Measurements from ENCODE around the gene BRAF.
"Not testable (repeated sequence)": the region's sequence is repeated elsewhere in the genome, so short reads cannot be mapped to it uniquely, and the experiment has no call there.

Gene BRAF

GRCh38 chr7:140924821-140925421, at the start of gene BRAF:
BRAF (minus strand) TSS chr7:140924929; CDS start chr7:140924703, 226 bp downstream.
- DNase-seq (ENCODE audit: low read depth, low spot score), result peak; percentile 93

- no peak for DNase-seq (ENCODE audit: low read depth, low spot score)
These were observed 48.4 kb upstream of the BRAF start for GRCh38 chr7:140972876-140973829.

- no peak for DNase-seq (ENCODE audit: low read depth, low spot score)
These were observed 47.6 kb upstream of the BRAF start for GRCh38 chr7:140972344-140972743.

GRCh38 chr7:140967438-140967837, 42.7 kb upstream of the BRAF start:
- DNase-seq (ENCODE audit: low read depth, low spot score), result no peak

GRCh38 chr7:140966561-140967233, 42.0 kb upstream of the BRAF start:
- no peak for DNase-seq (ENCODE audit: low read depth, low spot score)

- no peak for DNase-seq (ENCODE audit: low read depth, low spot score)
These were observed 36.4 kb upstream of the BRAF start for GRCh38 chr7:140961117-140961516.

GRCh38 chr7:140956997-140957396, 32.3 kb upstream of the BRAF start:
- not testable (repeated sequence) for DNase-seq (ENCODE audit: low read depth, low spot score)

- no peak for DNase-seq (ENCODE audit: low read depth, low spot score)
These were observed 21.2 kb upstream of the BRAF start for GRCh38 chr7:140945940-140946339.

- not testable (repeated sequence) for DNase-seq (ENCODE audit: low read depth, low spot score)
These were observed 17.5 kb upstream of the BRAF start for GRCh38 chr7:140942242-140942641.

- DNase-seq (ENCODE audit: low read depth, low spot score), result no peak
These were observed 16.2 kb upstream of the BRAF start for GRCh38 chr7:140940898-140941297.

- DNase-seq (ENCODE audit: low read depth, low spot score), result no peak
These were observed 13.1 kb upstream of the BRAF start for GRCh38 chr7:140937702-140938264.

GRCh38 chr7:140928491-140929309, 4.0 kb upstream of the BRAF start:
- DNase-seq (ENCODE audit: low read depth, low spot score), result peak; percentile 5

GRCh38 chr7:140927945-140928344, 3.2 kb upstream of the BRAF start:
- not testable (repeated sequence) for DNase-seq (ENCODE audit: low read depth, low spot score)

GRCh38 chr7:140927351-140927750, 2.6 kb upstream of the BRAF start:
- no peak for DNase-seq (ENCODE audit: low read depth, low spot score)

- DNase-seq (ENCODE audit: low read depth, low spot score), result no peak
These were observed 1.5 kb upstream of the BRAF start for GRCh38 chr7:140926021-140926817.

GRCh38 chr7:140924019-140924820, 509 bp downstream of the BRAF start:
- DNase-seq (ENCODE audit: low read depth, low spot score), result peak; percentile 93

GRCh38 chr7:140923358-140924006, 1.2 kb downstream of the BRAF start:
- peak; percentile 34 for DNase-seq (ENCODE audit: low read depth, low spot score)

GRCh38 chr7:140922741-140923345, 1.9 kb downstream of the BRAF start:
- no peak for DNase-seq (ENCODE audit: low read depth, low spot score)

All from ELF-1 (cell line).